Vagina (tissue), 2 donors: Measurements from ENCODE around the gene ADAMTS19.

ENCODE experiments used
- POLR2A ChIP-seq, 2 donors: fragments of 450-650 bp; IDR thresholded peaks; one replicate each; pipeline ENCODE4 v1.6.1; 2017; ENCODE audit warnings: antibody characterized with exemption in 2 of 2, mild to moderate bottlenecking in 2 of 2, moderate library complexity in 2 of 2
- TF ChIP-seq, protein P1 (sequence below), 3 experiments: fragments of 450-650 bp in 2 of 3; fragments of 200-600 bp in 1 of 3; sonication (generic) in 1 of 3; IDR thresholded peaks; one replicate each; pipeline ENCODE4 v1.5.1; 2017 to 2019; ENCODE audit warnings: antibody characterized with exemption in 3 of 3, mild to moderate bottlenecking in 2 of 3, moderate library complexity in 2 of 3

DNA sequence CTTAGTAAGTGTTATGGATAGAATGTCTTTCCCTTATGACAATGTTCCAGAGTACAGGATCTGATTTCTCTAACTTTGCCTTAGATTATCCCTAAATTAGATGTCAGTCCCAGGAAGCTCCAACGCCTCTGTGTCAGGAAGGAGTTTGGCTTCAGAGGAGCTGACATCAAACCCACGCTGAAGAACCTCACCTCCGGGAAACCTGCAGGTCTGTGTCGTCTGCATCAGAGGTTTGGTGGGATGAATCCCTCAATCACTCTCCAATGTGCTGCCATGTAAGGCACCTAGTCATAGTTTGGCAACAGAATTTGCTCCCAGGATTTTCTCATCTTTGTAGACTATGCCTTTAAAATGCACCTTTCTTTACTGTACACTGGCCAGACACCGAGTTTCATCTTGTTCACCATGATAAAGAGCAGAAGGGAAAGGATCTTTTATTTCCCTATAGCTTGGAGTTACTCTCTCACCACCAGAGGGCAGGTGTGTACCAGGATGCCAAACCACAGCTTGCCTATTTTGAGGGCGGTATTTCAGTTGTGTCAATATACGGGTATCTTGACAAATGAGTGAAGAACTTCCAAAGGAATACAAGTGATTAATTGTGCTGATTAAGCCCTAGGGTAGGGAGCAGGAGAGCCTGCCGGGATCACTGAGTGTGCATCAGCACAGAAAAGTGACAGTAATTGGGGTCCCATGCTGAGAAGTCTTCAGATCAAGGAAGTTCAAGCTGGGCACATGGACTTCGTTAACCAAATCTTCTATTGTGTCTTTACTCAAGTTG is 311.1 kb downstream of the ADAMTS19 start:
- TF ChIP-seq, protein P1, sequence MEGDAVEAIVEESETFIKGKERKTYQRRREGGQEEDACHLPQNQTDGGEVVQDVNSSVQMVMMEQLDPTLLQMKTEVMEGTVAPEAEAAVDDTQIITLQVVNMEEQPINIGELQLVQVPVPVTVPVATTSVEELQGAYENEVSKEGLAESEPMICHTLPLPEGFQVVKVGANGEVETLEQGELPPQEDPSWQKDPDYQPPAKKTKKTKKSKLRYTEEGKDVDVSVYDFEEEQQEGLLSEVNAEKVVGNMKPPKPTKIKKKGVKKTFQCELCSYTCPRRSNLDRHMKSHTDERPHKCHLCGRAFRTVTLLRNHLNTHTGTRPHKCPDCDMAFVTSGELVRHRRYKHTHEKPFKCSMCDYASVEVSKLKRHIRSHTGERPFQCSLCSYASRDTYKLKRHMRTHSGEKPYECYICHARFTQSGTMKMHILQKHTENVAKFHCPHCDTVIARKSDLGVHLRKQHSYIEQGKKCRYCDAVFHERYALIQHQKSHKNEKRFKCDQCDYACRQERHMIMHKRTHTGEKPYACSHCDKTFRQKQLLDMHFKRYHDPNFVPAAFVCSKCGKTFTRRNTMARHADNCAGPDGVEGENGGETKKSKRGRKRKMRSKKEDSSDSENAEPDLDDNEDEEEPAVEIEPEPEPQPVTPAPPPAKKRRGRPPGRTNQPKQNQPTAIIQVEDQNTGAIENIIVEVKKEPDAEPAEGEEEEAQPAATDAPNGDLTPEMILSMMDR (IDR thresholded peaks at IDR 0.05): peak in 2 of 3 experiments; percentile 35 to 81
- TF ChIP-seq POLR2A (IDR thresholded peaks at IDR 0.05): no peak
